A673 (cell line): ENCODE data around the gene PERP. TPM values are rescaled to one million over a fixed set of nuclear protein-coding genes. Genes with fewer than 3 reads are reported as not detected.

ENCODE experiments used
- BruUV-seq: library from RNA; stranded (reverse); fragments of 400-500 nt; replicated peaks from 2 replicates; lab custom pipeline; 2021; lab: Mats Ljungman, UMichigan
- CTCF ChIA-PET: fragments of 300-600 bp; sonication (Branson Sonifier 250); formaldehyde crosslinking; loops from one replicate; lab custom pipeline; 2022; ENCODE audit warnings: antibody characterized with exemption; lab: Charles Lee
- POLR2A ChIA-PET: fragments of 300-600 bp; sonication (Branson Sonifier 250); formaldehyde crosslinking; loops from one replicate; lab custom pipeline; 2022; ENCODE audit warnings: antibody characterized with exemption; ENCODE audit not compliant: low non-redundant PET; lab: Charles Lee
- DNase-seq: peaks from one replicate; pipeline ENCODE4 v3.0.0-alpha.2; 2015; ENCODE audit warnings: low spot score
- H3K27ac ChIP-seq: fragments of 200-600 bp; sonication (generic); 2 replicates; pipeline ENCODE4 v1.5.1; 2016; ENCODE audit warnings: mixed run types, low read depth, mild to moderate bottlenecking, mixed read lengths, antibody characterized with exemption, low read length; ENCODE audit not compliant: poor library complexity, severe bottlenecking
- H3K27me3 ChIP-seq: fragments of 200-600 bp; sonication (generic); replicated peaks from 2 replicates; pipeline ENCODE4 v1.6.1; 2017; ENCODE audit warnings: mixed run types, low read depth, mild to moderate bottlenecking, mixed read lengths, antibody characterized with exemption, low read length; ENCODE audit not compliant: insufficient read depth, poor library complexity
- H3K36me3 ChIP-seq: fragments of 200-600 bp; sonication (generic); 2 replicates; pipeline ENCODE4 v1.6.1; 2016; ENCODE audit warnings: mixed run types, mild to moderate bottlenecking, mixed read lengths, antibody characterized with exemption, low read length; ENCODE audit not compliant: insufficient read depth, poor library complexity, severe bottlenecking
- H3K4me1 ChIP-seq: fragments of 200-600 bp; sonication (generic); 2 replicates; pipeline ENCODE4 v1.6.1; 2017; ENCODE audit warnings: mixed run types, mild to moderate bottlenecking, mixed read lengths, antibody characterized with exemption, low read length; ENCODE audit not compliant: insufficient read depth, poor library complexity, severe bottlenecking
- H3K4me3 ChIP-seq: fragments of 200-600 bp; sonication (generic); 2 replicates; pipeline ENCODE4 v1.5.1; 2016; ENCODE audit warnings: low read depth, mixed run types, mild to moderate bottlenecking, mixed read lengths, low read length; ENCODE audit not compliant: poor library complexity, severe bottlenecking
- H3K9me3 ChIP-seq: fragments of 200-600 bp; sonication (generic); 2 replicates; pipeline ENCODE4 v1.6.1; 2016; ENCODE audit warnings: mixed run types, low read depth, mild to moderate bottlenecking, mixed read lengths, antibody characterized with exemption, low read length; ENCODE audit not compliant: poor library complexity, severe bottlenecking
- CTCF ChIP-seq: fragments of 300-800, 200-600 bp; sonication (generic); conservative IDR thresholded peaks from 2 replicates; pipeline ENCODE4 v1.5.1; 2017; ENCODE audit warnings: low read depth, mild to moderate bottlenecking, antibody characterized with exemption, low read length, moderate library complexity, mixed read lengths
- EZH2 ChIP-seq: fragments of 200-600 bp; sonication (generic); IDR thresholded peaks from 2 replicates; pipeline ENCODE4 v1.6.1; 2017; ENCODE audit warnings: borderline replicate concordance, low read depth, mild to moderate bottlenecking, mixed read lengths, antibody characterized with exemption, low read length; ENCODE audit not compliant: poor library complexity, severe bottlenecking
- intact Hi-C: fragments of 100-400 bp; cut with micrococcal nuclease; formaldehyde crosslinking; loops from one replicate; pipeline ENCODE4 v1.10.0; 2022; ENCODE audit not compliant: unreplicated experiment
- total RNA-seq: library from RNA; stranded (reverse); gene quantifications from 2 replicates; pipeline ENCODE4 v1.2.3, GENCODE V29; 2021

PERP gene
- total RNA-seq, 1 experiment from 2014 or later: 0.71 TPM

GRCh38 chr6:138092686-138093085, 14.5 kb downstream of the PERP start:
- POLR2A ChIA-PET: no interaction called here
- Histone ChIP-seq H3K27me3 (peaks cover 7% of the 10 kb centered on the region), H3K4me1 (peaks cover 5% of the 10 kb centered on the region), H3K27ac (no peak overlapping the region), H3K4me3 (no peak overlapping the region), H3K36me3 (no peaks in the 10 kb centered on the region), H3K9me3 (no peaks in the 10 kb centered on the region)
- CTCF ChIA-PET: no interaction called here
- no TSS peak for BruUV-seq
- intact Hi-C loops: no loop called here
- DNase-seq: no peak
- TF ChIP-seq EZH2 (no peak), CTCF (no peak)

DNA sequence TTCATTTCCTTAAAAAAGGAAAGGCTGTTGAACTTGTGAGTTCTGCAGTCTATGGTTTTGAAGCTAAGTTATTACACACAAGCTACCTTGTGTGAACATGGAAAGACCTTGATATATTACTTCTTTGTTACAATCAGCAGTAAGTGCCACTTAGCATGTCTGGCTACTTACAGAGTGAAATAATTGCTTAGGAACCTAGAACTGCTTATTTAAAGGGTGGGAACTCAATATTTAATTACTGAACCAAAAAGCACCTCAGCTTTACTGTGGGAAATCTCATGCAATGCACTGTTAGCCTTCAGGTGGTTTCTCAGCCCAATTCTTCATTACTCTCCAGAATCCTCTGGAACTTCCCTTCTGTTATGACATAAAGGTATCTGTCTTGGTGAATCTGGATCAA, 17.9 kb downstream of the PERP start:
- no peaks in the 10 kb centered on the region for H3K9me3 ChIP-seq
- H3K4me3 ChIP-seq: no peak overlapping the region
- ChIA-PET POLR2A (no interaction called here), CTCF (no interaction called here)
- no peak overlapping the region for H3K27ac ChIP-seq
- TF ChIP-seq EZH2: no peak
- no peak for TF ChIP-seq CTCF
- H3K27me3 ChIP-seq: peaks cover 7% of the 10 kb centered on the region
- H3K36me3 ChIP-seq: no peaks in the 10 kb centered on the region
- peaks cover 5% of the 10 kb centered on the region for H3K4me1 ChIP-seq
- intact Hi-C loops: no loop called here
- no TSS peak for BruUV-seq
- DNase-seq: no peak

- intact Hi-C loops: no loop called here
- no peak overlapping the region for H3K27ac ChIP-seq
- no peaks in the 10 kb centered on the region for H3K36me3 ChIP-seq
- CTCF ChIA-PET: no interaction called here
- peaks cover 5% of the 10 kb centered on the region for H3K4me1 ChIP-seq
- BruUV-seq: no TSS peak
- no peaks in the 10 kb centered on the region for H3K9me3 ChIP-seq
- TF ChIP-seq EZH2: no peak
- no peak for TF ChIP-seq CTCF
- peaks cover 7% of the 10 kb centered on the region for H3K27me3 ChIP-seq
- no peak overlapping the region for H3K4me3 ChIP-seq
- POLR2A ChIA-PET: no interaction called here
- DNase-seq: peak; percentile 57
Observed at GRCh38 chr6:138088326-138088762, 18.9 kb downstream of the PERP start.
